ENCODE results near the gene IL17B.
A peak's percentile ranks its signal among the peaks of the same experiment; 100 is the strongest.

IL17B gene

GRCh38 chr5:149367249-149367971, 11.7 kb downstream of the IL17B start:
- no peak overlapping the region for H3K9ac ChIP-seq (ENCODE audit: low read length)

GRCh38 chr5:149366169-149366729, 12.8 kb downstream of the IL17B start:
- Histone ChIP-seq H3K4me1 (ENCODE audit: control insufficient read depth, insufficient read depth, low read depth, low read length) (peaks cover 4% of the 10 kb centered on the region), H3K4ac (ENCODE audit: low read depth in 1 of 2, low read length in 2 of 2) (no peak overlapping the region), H3K79me1 (replicated peaks; ENCODE audit: low read length, poor library complexity, severe bottlenecking) (no peaks in the 10 kb centered on the region), H2BK15ac (ENCODE audit: low read depth, poor library complexity, severe bottlenecking) (no peak overlapping the region), H2BK12ac (ENCODE audit: low read length in 2 of 2) (no peak overlapping the region), H3K9me3 (ENCODE audit: control insufficient read depth, low read length) (no peaks in the 10 kb centered on the region), H2BK120ac (ENCODE audit: low read depth, low read length) (no peak overlapping the region), H3K27me3 (ENCODE audit: control insufficient read depth in 1 of 2, insufficient read depth in 1 of 2, low read length in 2 of 2) (no peaks in the 10 kb centered on the region), H3K9ac (ENCODE audit: low read length) (no peak overlapping the region), H3K4me3 (ENCODE audit: insufficient read depth in 1 of 2, low read depth in 1 of 2, low read length in 2 of 2) (no peak overlapping the region), H3K36me3 (ENCODE audit: control insufficient read depth in 1 of 2, insufficient read depth in 2 of 2, low read depth in 1 of 2, low read length in 2 of 2) (no peaks in the 10 kb centered on the region), H4K8ac (ENCODE audit: low read length) (no peak overlapping the region), H4K91ac (ENCODE audit: low read length) (no peak overlapping the region), H3K14ac (ENCODE audit: low read length in 2 of 2) (no peak overlapping the region), H3K27ac (ENCODE audit: low read length, poor library complexity, severe bottlenecking) (no peak overlapping the region), H2BK5ac (ENCODE audit: low read depth, low read length, poor library complexity, severe bottlenecking) (no peak overlapping the region), H3K18ac (ENCODE audit: low read depth in 1 of 2, low read length in 2 of 2) (no peak overlapping the region), H2AK5ac (ENCODE audit: low read length, severe bottlenecking) (no peak overlapping the region), H3K4me2 (ENCODE audit: low read length, poor library complexity, severe bottlenecking) (no peak overlapping the region), H2AFZ (ENCODE audit: low read depth, low read length) (no peak overlapping the region), H3K23ac (ENCODE audit: low read length in 2 of 2) (no peak overlapping the region)
- WGBS = 71% methylated on average over 1 of the region's 1 CpG
- DNase-seq = no peak

More at GRCh38 chr5:149367249-149367971, 11.7 kb downstream of the IL17B start:
- no peak overlapping the region for H2BK5ac ChIP-seq (ENCODE audit: low read depth, low read length, poor library complexity, severe bottlenecking)
- WGBS = 32% methylated on average over 14 of the region's 14 CpGs
- DNase-seq = peak; percentile 82
- no peak overlapping the region for H3K4me3 ChIP-seq (ENCODE audit: insufficient read depth in 1 of 2, low read depth in 1 of 2, low read length in 2 of 2)
- no peaks in the 10 kb centered on the region for H3K79me1 ChIP-seq (replicated peaks; ENCODE audit: low read length, poor library complexity, severe bottlenecking)
- H2AFZ ChIP-seq (ENCODE audit: low read depth, low read length) = no peak overlapping the region
- peak overlapping the region; percentile 73 for H4K8ac ChIP-seq (ENCODE audit: low read length)
- peak overlapping the region; percentile 46 to 58 for H3K18ac ChIP-seq (ENCODE audit: low read depth in 1 of 2, low read length in 2 of 2)
- no peaks in the 10 kb centered on the region for H3K9me3 ChIP-seq (ENCODE audit: control insufficient read depth, low read length)
- no peak overlapping the region for H3K27ac ChIP-seq (ENCODE audit: low read length, poor library complexity, severe bottlenecking)
- peaks cover 4% of the 10 kb centered on the region for H3K4me1 ChIP-seq (ENCODE audit: control insufficient read depth, insufficient read depth, low read depth, low read length)
- H2BK15ac ChIP-seq (ENCODE audit: low read depth, poor library complexity, severe bottlenecking) = peak overlapping the region; percentile 44
- H4K91ac ChIP-seq (ENCODE audit: low read length) = peak overlapping the region; percentile 37
- H3K27me3 ChIP-seq (ENCODE audit: control insufficient read depth in 1 of 2, insufficient read depth in 1 of 2, low read length in 2 of 2) = peaks cover 4 to 10% of the 10 kb centered on the region in 2 experiments
- H3K14ac ChIP-seq (ENCODE audit: low read length in 2 of 2) = no peak overlapping the region
- peak overlapping the region; percentile 45 for H2BK120ac ChIP-seq (ENCODE audit: low read depth, low read length)
- peak overlapping the region; percentile 75 to 80 for H2BK12ac ChIP-seq (ENCODE audit: low read length in 2 of 2)
- H3K23ac ChIP-seq (ENCODE audit: low read length in 2 of 2) = no peak overlapping the region
- H3K4me2 ChIP-seq (ENCODE audit: low read length, poor library complexity, severe bottlenecking) = no peak overlapping the region
- no peak overlapping the region for H2AK5ac ChIP-seq (ENCODE audit: low read length, severe bottlenecking)
- no peaks in the 10 kb centered on the region for H3K36me3 ChIP-seq (ENCODE audit: control insufficient read depth in 1 of 2, insufficient read depth in 2 of 2, low read depth in 1 of 2, low read length in 2 of 2)
- peak overlapping the region; percentile 45 to 70 for H3K4ac ChIP-seq (ENCODE audit: low read depth in 1 of 2, low read length in 2 of 2)

DNA sequence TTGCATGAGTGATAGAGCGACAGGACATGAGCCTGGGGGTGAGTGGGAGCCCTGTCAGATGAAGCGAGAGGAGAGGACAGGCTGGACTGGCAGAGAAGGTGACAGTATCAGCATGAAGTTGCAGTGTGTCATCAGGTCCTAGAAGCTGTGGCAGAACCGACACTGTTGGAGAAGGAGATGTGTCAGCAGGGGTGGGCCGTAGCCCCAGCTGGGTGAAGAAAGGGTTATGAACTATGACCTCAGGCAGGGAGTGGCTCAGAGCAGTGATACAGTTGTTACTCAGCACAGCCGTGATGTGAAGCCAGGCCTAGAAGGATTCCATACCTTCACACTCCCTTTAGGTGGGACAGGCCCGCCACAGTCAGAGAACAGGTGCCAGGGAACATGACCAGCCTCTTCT, 13.7 kb downstream of the IL17B start:
- no peak overlapping the region for H2BK120ac ChIP-seq (ENCODE audit: low read depth, low read length)
- H4K91ac ChIP-seq (ENCODE audit: low read length) = peak overlapping the region; percentile 32
- peak overlapping the region in 1 of 2 experiments; percentile 45 for H2BK12ac ChIP-seq (ENCODE audit: low read length in 2 of 2)
- peak overlapping the region; percentile 65 for H2BK15ac ChIP-seq (ENCODE audit: low read depth, poor library complexity, severe bottlenecking)
- no peak overlapping the region for H4K8ac ChIP-seq (ENCODE audit: low read length)
- no peak overlapping the region for H3K23ac ChIP-seq (ENCODE audit: low read length in 2 of 2)
- H3K4me2 ChIP-seq (ENCODE audit: low read length, poor library complexity, severe bottlenecking) = no peak overlapping the region
- H3K4me3 ChIP-seq (ENCODE audit: insufficient read depth in 1 of 2, low read depth in 1 of 2, low read length in 2 of 2) = no peak overlapping the region
- DNase-seq = no peak
- no peak overlapping the region for H2BK5ac ChIP-seq (ENCODE audit: low read depth, low read length, poor library complexity, severe bottlenecking)
- H3K9me3 ChIP-seq (ENCODE audit: control insufficient read depth, low read length) = no peaks in the 10 kb centered on the region
- H3K9ac ChIP-seq (ENCODE audit: low read length) = no peak overlapping the region
- no peak overlapping the region for H3K27ac ChIP-seq (ENCODE audit: low read length, poor library complexity, severe bottlenecking)
- no peak overlapping the region for H2AK5ac ChIP-seq (ENCODE audit: low read length, severe bottlenecking)
- H3K18ac ChIP-seq (ENCODE audit: low read depth in 1 of 2, low read length in 2 of 2) = peak overlapping the region in 1 of 2 experiments; percentile 24
- H3K14ac ChIP-seq (ENCODE audit: low read length in 2 of 2) = no peak overlapping the region
- 87% methylated on average over 4 of the region's 6 CpGs for WGBS
- H3K79me1 ChIP-seq (replicated peaks; ENCODE audit: low read length, poor library complexity, severe bottlenecking) = no peaks in the 10 kb centered on the region
- H3K4ac ChIP-seq (ENCODE audit: low read depth in 1 of 2, low read length in 2 of 2) = no peak overlapping the region
- no peaks in the 10 kb centered on the region for H3K27me3 ChIP-seq (ENCODE audit: control insufficient read depth in 1 of 2, insufficient read depth in 1 of 2, low read length in 2 of 2)
- H2AFZ ChIP-seq (ENCODE audit: low read depth, low read length) = no peak overlapping the region
- no peaks in the 10 kb centered on the region for H3K36me3 ChIP-seq (ENCODE audit: control insufficient read depth in 1 of 2, insufficient read depth in 2 of 2, low read depth in 1 of 2, low read length in 2 of 2)
- peaks cover 4% of the 10 kb centered on the region for H3K4me1 ChIP-seq (ENCODE audit: control insufficient read depth, insufficient read depth, low read depth, low read length)

GRCh38 chr5:149364719-149365118, 14.4 kb downstream of the IL17B start:
- Histone ChIP-seq H2BK120ac (ENCODE audit: low read depth, low read length) (no peak overlapping the region), H3K23ac (ENCODE audit: low read length in 2 of 2) (no peak overlapping the region), H3K14ac (ENCODE audit: low read length in 2 of 2) (no peak overlapping the region), H3K9me3 (ENCODE audit: control insufficient read depth, low read length) (no peaks in the 10 kb centered on the region), H3K4me2 (ENCODE audit: low read length, poor library complexity, severe bottlenecking) (no peak overlapping the region), H3K4me1 (ENCODE audit: control insufficient read depth, insufficient read depth, low read depth, low read length) (peaks cover 4% of the 10 kb centered on the region), H2BK12ac (ENCODE audit: low read length in 2 of 2) (no peak overlapping the region), H3K4me3 (ENCODE audit: insufficient read depth in 1 of 2, low read depth in 1 of 2, low read length in 2 of 2) (no peak overlapping the region), H3K27me3 (ENCODE audit: control insufficient read depth in 1 of 2, insufficient read depth in 1 of 2, low read length in 2 of 2) (no peaks in the 10 kb centered on the region), H2BK5ac (ENCODE audit: low read depth, low read length, poor library complexity, severe bottlenecking) (no peak overlapping the region), H4K8ac (ENCODE audit: low read length) (no peak overlapping the region), H3K36me3 (ENCODE audit: control insufficient read depth in 1 of 2, insufficient read depth in 2 of 2, low read depth in 1 of 2, low read length in 2 of 2) (no peaks in the 10 kb centered on the region), H2AK5ac (ENCODE audit: low read length, severe bottlenecking) (no peak overlapping the region), H3K9ac (ENCODE audit: low read length) (no peak overlapping the region), H3K4ac (ENCODE audit: low read depth in 1 of 2, low read length in 2 of 2) (no peak overlapping the region), H4K91ac (ENCODE audit: low read length) (no peak overlapping the region), H3K27ac (ENCODE audit: low read length, poor library complexity, severe bottlenecking) (no peak overlapping the region), H3K79me1 (replicated peaks; ENCODE audit: low read length, poor library complexity, severe bottlenecking) (no peaks in the 10 kb centered on the region), H2BK15ac (ENCODE audit: low read depth, poor library complexity, severe bottlenecking) (no peak overlapping the region), H2AFZ (ENCODE audit: low read depth, low read length) (no peak overlapping the region), H3K18ac (ENCODE audit: low read depth in 1 of 2, low read length in 2 of 2) (no peak overlapping the region)
- WGBS = 96% methylated on average over 2 of the region's 2 CpGs
- DNase-seq = no peak
